H54 (cell line): ENCODE data around the gene FSTL1.

ENCODE experiments used
- DNase-seq: peaks from one replicate; pipeline ENCODE4 v3.0.0; 2011; ENCODE audit warnings: low spot score, mixed read lengths; ENCODE audit not compliant: insufficient read length
- FAIRE-seq: peaks from 3 replicates; lab custom pipeline; 2011; peaks lifted over from hg19 to GRCh38; lab: Jason Lieb, UNC
- POLR2A ChIP-seq: IDR thresholded peaks from 2 replicates; pipeline ENCODE4 v1.6.1; 2011; ENCODE audit warnings: low read depth, mild to moderate bottlenecking, low read length

Gene FSTL1

GRCh38 chr3:120440762-120441161, 10.0 kb downstream of the FSTL1 start:
- no peak for TF ChIP-seq POLR2A
- FAIRE-seq (no peak), DNase-seq (no peak)

DNA sequence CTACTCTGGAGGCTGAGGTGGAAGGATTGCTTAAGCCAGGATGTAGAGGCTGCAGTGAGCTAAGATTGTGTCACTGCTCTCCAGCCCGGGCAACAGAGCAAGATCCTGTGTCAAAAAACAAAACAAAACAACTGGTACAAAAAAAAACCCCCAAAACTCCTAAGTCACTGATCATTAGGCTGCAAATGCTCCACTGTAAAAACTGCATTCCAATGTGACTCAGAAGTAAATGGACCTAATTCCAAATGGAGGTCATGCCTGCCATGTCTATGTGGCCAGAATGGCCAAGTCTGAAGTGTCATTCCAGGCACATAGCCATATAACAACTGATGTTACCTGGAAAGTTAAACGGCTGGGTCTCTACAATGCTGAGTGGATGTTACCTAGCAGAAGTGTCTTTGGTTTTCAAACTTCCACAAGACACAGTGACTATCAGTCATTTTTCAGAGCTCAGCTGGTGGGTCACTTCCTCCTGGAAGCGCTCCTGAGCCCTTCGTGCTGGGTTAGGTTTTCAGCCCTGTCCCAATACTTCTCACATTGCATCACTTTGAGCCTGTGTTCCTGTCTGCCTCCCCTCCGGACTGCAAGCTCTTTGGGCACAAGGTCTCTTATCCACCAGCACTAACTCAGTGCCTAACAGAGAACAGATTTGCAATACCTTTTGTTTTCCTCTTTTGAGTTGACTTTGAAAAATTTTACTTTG, 10.6 kb downstream of the FSTL1 start:
- DNase-seq (no peak), FAIRE-seq (no peak)
- TF ChIP-seq POLR2A, result no peak

DNA sequence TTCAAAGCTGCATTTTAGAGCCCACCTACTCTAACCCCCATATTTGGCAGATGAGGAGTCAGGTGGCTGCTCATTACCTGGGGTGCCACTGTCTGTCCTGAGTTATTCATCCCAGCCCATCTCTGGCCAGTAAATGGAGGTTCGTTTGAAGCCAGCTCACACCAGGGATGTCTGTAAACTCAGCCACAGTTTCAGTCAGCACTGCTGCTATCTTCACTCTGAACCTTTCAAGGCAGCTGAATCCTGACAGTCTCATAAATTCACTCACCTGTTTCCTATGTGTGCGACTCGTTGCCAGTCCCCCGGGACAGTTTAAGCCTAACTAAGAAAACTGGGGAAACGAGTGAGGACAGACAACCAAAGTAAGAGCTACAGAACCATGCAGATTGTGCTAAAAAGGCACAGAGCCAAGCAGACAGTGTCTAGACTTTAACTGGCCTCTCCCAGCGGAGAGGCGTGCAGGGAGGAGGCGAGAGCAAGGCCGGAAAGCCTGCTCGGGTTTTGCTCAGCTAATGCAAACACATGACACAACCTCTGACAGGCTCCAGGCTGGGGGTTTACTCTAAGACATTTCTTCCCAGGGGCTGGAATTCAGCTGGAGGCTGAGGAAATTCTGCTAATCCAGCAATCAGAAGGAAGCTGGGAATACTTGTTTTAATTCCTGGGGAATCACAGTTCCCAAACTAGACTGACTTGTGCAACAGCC, 12.0 kb downstream of the FSTL1 start:
- no peak for FAIRE-seq
- no peak for TF ChIP-seq POLR2A
- DNase-seq, result no peak

DNA sequence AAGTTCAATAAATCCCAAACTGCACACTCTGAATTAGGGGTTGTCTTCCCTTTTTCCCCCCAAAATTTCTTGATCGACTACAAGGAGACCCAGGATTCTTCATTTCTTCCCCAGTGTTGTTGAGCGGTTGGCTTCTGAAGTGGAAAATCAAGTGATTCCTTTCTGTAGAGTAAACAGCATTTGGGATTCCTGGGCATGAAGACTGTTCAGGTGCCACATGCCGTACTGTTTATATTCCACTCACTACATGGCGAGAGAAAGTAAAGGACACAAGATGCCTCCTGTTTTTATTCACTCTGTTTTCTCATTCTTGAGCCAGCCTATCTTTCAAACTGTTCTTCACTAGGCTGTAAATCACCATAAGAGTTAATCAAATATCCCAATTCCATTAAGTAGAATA, 12.6 kb downstream of the FSTL1 start:
- DNase-seq, result no peak
- TF ChIP-seq POLR2A, result no peak
- FAIRE-seq, result no peak

DNA sequence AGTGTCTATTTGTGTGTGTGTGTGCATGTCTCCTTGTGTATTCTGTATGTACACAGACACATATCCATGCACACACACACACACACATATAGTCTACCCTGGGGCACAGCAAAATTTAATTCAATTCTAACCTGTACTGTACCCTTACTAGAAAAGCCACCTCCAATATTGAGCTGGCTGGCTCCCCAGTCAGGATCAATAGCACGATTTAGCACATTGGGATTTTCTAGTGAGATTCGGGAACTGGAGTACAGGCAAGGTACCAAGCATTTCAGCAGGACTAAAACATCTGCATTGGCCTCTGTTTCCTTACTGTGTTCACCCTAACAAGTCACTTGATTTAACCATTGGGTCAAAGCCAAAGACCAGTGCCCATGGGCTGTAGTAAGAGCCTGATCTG, 13.2 kb downstream of the FSTL1 start:
- FAIRE-seq (no peak), DNase-seq (no peak)
- TF ChIP-seq POLR2A, result no peak

DNA sequence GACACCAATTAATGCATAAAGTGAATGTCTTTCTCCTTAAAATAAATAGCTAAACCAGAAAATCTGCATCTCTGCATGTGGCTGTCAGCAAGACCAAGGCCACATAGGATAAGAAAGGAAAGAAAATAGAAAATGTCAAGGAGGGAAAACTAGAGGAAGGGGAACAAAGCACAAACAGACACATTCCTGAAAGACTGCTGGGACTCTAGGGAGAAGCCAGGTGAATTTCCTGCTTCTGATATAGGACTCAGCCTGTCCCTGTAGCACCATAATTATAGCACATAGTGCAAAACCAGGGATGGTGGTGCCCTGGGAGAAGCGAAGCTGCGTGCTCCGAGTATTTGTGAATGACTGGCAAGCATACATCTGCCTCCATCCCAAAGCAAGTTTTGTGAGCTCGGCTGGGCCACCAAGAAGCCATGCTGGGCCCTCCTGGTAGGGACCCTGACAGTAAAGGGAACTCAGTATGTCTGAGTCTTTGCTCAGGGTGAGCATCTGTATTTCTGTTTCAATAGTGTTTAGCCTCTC, 14.2 kb downstream of the FSTL1 start:
- DNase-seq (no peak), FAIRE-seq (no peak)
- no peak for TF ChIP-seq POLR2A

GRCh38 chr3:120435621-120436020, 15.2 kb downstream of the FSTL1 start:
- FAIRE-seq (peak; percentile 82), DNase-seq (no peak)
- no peak for TF ChIP-seq POLR2A

- no peak for DNase-seq
- no peak for FAIRE-seq
- TF ChIP-seq POLR2A, result no peak
Measured at GRCh38 chr3:120433662-120434331, 17.0 kb downstream of the FSTL1 start.

DNA sequence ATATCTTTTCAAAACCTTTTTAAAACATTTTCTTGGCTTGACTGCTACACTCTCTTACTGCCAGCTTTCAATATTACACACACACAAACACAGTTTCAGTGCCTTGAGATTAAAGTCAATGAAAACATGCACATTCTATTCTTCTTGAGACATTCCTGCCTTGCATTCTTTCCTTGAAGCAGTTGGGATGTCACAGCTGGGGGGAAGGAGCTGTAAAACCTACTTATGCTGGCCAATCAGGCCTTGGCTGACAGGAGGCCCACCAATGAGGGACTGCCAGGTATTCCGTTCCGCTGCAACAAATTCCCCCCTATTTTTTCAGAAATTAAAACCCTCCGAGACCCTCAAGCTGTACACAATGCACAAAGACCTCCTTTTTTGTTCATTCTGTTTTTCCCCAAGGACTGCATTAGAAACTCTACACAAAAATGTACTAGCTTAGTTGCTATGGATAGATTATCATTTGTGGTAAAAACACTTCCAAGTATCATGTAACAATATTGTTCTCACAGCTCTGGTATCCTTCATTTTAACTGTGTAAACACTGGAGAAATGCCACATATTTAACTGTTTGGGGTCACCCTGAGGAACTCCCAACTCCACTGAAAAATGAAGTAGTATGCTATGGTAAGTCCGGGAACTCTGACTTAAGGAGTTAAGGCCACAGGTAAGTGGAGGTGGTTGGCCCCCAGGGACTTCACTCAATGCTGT, 18.5 kb downstream of the FSTL1 start:
- DNase-seq (no peak), FAIRE-seq (no peak)
- TF ChIP-seq POLR2A, result no peak

DNA sequence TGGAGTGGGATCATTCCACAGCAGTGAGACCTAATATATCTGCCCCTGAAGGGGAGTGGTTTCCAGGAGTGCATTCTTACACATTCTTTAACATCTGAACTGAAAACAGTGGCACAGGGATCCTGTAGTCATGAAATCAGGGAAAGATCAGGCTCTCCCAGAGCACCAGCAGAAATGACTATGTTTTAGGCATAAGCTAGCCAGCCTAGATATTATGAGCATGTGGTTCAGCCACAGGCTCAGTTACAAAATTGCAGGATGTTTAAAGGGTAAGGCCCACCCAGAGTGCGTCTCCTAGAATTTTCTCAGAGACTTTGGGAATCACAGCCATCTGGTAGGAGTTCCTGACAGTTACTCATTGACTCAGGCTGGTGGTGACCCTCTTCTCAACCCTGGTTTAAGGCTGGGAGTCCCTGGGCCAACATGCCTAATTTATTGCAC, 20.9 kb downstream of the FSTL1 start:
- FAIRE-seq (no peak), DNase-seq (no peak)
- TF ChIP-seq POLR2A, result no peak

DNA sequence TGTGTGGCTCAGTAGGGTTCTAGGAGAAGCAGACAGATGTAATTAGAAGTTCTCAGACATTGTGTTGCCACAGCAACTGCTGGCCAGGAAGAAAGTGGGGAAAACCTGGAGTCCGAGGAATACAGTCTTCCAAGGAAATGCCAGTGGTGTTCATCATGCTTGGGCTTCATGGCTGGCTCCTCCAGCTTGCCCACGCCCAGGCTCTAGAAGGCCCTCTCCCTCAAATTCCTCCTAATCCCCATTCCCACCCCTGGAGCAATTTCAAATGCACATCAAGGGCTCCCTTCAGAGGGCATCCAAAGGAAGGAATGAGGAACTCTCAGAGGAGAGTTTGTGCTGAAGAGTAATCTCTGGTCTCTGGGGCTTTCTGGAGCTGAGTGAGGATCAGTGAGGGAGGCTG, 21.9 kb downstream of the FSTL1 start:
- no peak for DNase-seq
- no peak for FAIRE-seq
- no peak for TF ChIP-seq POLR2A

DNA sequence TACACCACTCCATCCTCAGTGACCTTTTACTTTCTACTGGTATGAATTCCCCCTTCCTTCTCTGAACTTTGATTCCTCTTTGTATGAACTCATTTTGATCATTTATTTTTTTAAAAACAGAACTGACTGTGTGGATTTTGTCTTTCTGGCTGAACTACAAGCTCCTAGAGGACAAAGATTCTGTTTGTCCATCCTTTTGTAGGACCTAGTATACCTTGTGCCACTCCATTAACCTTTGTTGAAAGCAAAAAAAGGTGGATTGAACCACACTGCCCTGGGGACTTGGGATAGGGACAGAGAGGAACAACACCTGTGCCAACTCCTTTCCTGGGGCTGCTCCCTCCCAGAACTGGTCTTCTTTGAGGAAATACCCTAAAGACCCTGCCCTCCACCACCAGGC, 23.6 kb downstream of the FSTL1 start:
- FAIRE-seq (no peak), DNase-seq (no peak)
- no peak for TF ChIP-seq POLR2A

- no peak for TF ChIP-seq POLR2A
- FAIRE-seq (no peak), DNase-seq (no peak)
Measured at GRCh38 chr3:120425572-120426250, 25.1 kb downstream of the FSTL1 start.
